ENCODE measurements around the gene RELL2. TPM values are rescaled to one million over a fixed set of nuclear protein-coding genes. Genes with fewer than 3 reads are reported as not detected.
A peak's percentile ranks its signal among the peaks of the same experiment; 100 is the strongest.

RELL2 gene
- total RNA-seq, 1 experiment from 2014 or later = 2.8 TPM

DNA sequence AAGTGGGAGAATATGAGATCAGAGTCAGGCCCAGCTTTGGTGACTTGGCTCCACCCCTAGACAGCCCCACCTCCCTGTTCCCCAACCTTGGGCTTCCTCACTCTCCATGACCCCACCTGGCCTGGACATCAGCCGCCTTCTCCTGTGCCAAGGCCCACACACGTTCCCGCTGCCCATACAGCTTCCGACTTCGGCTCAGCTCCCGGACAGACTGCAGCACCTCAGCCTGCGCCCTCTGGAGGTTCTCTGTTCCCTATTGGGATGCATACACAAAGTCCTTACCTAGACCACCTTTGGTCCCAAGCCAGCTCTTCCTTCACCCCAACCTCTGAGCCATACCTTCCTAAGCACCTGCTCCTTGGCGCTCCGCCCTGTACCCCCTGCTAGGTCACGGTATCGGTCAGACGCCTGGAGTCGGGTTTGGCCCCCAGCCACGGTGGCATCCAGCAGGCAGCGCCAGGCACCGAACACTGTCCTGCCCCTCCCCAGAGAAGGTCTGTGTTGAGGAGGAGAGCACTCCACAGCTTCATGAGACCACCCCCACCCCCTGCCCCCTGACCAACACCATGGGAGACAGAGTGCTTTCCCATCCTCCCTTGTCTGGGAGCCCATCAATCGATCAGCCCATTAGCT lies 12.4 kb downstream of the RELL2 start:
- no peak for DNase-seq (ENCODE audit: low read depth)

DNA sequence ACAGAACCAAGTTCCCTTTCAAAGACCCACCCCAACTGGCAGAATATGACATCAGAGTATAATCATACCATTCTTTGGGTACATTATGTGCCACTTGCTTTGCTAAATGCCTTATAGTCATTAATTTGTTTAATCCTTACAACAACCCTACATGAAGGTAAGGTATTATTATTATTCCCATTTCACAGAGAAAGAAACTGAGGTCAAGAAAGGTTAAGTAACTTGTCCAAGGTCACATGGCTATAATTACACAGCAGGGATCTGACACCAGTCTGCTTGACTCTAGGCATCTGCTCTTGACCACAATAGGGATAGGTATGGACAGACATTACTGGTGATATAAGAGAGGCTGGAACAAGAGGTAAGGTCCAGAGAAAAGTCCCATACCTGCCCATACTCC lies 13.2 kb downstream of the RELL2 start:
- no peak for DNase-seq (ENCODE audit: low read depth)

DNA sequence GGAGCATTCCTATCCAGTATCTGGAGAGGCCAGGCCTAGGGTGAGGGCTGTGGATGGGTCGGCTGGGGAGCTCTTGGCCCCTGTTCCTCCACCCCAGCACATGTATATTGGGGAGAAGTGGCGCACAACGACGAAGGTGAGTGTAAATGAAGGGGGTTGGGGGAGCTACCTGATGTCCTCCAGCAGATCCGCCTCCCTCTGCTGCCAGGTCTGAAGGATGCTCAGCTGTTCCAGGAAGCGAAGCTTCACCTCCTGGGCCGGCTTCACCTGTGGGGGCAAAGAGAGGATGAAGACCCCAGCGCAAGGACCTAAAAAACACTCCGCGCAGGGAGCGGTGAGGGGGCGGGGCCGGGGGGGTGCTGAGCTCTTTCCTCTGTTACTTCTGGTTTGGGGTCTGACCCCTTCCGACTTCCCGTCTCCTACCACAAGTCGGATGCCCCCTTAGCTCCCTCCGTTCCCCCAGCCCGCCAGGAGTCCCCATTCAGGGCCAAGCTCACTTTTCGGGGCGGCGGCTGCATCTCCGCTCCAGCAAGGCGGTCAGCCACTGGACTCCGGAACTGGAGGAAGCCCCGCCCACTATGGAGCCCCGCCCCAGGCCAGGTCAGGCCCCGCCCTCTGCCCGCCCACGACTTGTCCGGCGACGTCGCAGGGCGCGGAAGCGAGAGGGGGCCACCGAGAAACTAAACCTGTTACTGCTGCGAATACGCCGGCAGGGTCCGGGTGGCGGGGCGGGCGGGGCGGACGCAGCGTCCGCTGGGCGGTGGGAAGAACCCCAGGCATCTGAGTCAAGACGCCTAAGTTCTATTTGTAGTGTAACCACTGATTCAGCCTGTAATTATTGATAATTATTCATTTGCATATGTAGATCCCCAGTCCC lies 14.3 kb downstream of the RELL2 start, which contains the start of gene FCHSD1:
Gene FCHSD1 (minus strand): TSS at position 568 of the 877 bp plus-strand sequence. CDS start 50 bp downstream, at position 518.
- DNase-seq (ENCODE audit: low read depth) = peak; percentile 74

DNA sequence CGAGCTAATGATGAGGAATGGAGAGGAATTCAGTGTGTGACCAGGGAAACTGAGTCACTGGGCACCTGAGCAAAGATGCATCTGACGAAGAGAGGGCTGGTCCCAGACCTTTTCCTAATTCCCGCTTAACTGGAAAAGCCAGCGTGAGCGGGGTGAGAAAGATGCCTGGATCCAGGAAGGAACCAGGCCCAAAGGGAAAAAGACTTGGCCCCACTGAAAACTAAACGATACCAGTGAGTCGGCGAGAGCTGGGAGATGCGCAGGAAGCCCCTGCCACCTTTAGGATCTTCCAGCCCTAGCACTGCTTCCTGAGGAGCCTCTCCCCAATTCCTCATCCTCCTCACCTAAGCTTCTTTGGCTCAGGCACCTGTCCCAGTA lies 14.9 kb downstream of the RELL2 start:
- no peak for DNase-seq (ENCODE audit: low read depth)

DNA sequence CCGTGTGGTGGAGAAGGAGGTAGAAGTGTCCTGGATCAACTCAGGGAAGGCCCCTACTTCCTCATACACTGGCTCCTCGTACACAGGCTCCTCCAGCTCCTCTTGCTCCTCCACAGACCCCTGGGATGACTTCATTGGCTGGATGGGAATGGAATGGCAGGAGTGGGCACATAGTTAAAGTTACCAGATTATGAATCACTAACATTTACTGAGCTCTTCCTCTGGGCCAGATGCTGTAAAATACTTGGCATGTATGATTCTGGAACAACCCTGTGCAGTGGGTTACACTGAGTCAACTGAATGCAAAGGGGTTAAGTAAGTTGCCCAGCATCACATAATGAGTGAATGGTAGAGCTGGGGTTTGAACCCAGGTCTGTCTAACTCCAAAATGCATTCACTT lies 17.5 kb downstream of the RELL2 start:
- peak; percentile 45 for DNase-seq (ENCODE audit: low read depth)

DNA sequence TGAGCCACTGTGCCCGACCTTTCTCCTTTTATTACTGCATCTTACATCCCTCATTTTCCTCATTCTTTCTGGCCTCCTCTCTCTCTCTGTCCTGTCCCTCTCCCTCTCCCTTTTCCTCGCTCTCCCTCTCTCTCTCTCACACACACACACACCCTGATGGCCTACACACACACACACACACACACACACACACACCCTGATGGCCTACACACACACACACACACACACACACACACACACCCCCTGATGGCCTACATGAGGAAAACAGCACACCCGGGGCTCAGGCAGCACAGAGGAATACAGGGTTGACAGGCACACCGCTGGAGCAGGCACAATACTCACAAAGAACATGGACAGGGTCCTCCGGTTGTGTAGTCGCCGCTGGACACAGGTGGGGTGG lies 18.2 kb downstream of the RELL2 start:
- DNase-seq (ENCODE audit: low read depth) = no peak

DNA sequence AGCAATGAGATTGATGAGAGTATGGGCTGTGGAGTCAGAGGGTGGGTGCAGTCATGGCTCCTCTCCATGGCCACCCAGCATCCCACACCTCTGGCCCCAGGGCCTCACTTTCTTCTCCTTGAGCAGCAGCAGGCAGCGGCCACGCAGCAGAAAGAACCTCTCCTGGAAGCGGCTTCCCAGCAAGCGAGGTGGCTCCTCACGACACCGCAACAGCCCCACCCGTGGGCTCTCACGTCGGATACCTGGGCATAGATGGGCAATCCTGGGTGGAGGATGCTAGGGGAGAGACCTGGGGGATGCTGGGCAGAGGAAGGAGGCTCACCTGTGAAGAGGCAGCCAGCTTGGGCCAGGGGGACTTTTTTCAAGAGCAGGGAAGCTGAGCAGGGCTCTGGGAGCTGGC lies 19.6 kb downstream of the RELL2 start:
- no peak for DNase-seq (ENCODE audit: low read depth)

DNA sequence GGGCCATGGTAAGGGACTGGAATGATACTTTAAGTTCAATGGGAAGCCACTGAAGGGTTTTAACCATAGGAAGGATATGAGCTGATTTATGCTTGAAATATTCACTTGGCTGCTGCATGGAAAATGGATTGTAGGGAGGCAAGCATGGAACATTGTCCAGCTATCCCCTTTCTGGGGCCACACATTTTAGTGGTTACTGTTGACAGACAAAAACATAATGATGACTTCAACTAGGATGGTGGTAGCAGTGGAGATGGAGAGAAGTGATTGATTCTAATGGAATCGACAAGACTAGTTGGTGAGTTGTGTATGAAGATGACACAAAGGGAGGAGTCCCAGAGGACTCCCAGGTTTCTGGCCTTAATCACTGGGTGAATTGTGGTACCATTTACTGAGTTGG lies 20.6 kb downstream of the RELL2 start:
- DNase-seq (ENCODE audit: low read depth) = no peak

DNA sequence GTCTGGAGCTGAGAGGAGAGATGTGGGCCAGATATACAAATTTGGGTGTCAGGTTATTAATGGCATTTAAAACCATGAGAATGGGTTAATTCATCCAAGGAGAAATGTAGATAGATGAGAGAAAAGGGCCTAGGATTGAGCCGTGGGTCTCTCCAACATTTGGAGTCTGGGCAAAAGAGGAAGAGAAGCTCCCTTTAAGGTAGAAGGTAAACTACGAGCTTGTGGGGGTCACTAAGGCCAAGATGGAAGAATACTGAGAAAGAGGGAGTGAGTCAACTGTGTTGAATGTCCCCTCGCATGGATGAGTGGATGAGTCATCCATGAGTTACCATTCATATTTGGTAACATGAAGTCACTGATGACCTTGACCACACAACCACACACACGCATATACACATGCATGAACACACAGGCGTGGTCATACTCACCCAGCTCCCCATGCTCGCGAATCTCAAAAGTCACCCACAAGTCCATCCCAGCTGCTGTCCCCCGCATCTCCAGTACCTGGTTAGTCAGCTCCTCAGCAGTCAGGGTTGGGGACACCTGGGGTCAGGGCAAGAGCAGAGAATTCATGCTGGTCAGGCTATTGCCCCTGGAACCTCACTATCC lies 21.2 kb downstream of the RELL2 start:
- peak; percentile 93 for DNase-seq (ENCODE audit: low read depth)

DNA sequence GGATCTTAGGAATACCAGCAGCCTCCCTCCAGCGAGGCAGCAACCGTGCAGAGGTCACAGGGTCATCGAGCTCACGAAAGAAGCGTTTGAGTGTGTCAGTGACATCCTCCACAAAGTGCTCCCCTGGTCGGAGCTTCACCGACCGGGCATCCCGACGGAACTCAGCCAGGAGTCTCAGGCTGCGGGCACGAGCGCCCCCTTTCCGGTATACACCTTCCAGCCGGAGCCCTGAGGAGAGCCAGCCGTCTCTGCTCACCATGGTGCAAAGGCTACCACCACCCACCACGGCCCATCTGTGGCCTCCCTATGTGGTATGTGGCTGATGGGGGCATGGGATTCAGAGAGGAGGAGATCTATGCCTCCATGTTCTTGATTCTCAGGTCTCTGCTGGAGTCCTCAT lies 25.2 kb downstream of the RELL2 start:
- DNase-seq (ENCODE audit: low read depth) = no peak

DNA sequence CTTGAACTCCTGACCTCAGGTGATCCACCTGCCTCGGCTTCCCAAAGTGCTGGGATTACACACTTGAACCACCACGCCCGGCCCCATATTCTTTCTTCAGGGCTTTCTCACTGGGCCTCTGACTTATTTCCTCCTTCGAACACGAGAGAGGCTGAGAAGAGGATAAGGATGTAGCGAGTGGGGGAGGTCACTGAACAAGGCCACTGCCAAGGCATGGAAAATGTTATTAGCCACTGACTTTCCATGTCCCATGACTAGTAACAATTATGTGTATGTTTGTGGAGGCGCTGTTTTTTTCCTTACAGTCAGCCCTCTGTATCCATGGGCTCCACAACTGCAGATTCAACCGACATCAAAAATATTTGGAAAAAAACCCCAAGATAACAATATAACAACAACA lies 26.7 kb downstream of the RELL2 start:
- DNase-seq (ENCODE audit: low read depth) = no peak

DNA sequence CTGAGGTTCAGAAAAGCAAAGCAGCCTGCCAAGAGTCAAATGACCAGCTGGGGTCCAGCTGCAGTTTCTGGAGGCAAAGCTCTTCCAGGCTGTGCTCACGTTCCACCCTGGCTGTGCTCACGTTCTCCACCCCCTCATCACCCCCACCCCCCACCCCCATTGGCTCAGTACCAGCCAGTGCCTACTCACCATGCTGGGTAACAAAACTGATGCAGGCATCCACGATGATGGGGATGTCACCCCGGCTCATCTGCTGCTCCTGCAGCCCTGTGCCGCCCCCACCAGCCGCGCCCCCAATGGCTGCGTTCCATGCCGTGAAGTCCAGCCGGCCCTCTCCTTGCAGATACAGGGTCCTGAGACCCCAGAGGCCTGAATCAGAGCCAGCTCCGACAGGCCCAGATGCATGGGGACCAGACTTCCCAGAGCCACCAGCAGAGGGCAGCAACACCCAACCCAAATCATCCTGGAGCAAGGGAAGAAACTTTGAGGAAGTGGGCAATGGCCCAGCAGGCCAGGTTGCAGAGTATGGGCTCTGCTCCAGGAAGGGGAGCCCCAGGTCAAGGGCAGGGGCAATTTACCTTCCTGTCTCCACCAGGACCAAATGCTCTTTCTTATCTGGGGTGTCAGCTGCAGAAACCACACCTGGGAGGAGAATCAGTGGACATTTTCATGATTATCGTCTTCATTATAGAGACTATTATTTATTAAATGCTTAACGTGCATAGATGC lies 28.1 kb downstream of the RELL2 start:
- DNase-seq (ENCODE audit: low read depth) = peak; percentile 54

DNA sequence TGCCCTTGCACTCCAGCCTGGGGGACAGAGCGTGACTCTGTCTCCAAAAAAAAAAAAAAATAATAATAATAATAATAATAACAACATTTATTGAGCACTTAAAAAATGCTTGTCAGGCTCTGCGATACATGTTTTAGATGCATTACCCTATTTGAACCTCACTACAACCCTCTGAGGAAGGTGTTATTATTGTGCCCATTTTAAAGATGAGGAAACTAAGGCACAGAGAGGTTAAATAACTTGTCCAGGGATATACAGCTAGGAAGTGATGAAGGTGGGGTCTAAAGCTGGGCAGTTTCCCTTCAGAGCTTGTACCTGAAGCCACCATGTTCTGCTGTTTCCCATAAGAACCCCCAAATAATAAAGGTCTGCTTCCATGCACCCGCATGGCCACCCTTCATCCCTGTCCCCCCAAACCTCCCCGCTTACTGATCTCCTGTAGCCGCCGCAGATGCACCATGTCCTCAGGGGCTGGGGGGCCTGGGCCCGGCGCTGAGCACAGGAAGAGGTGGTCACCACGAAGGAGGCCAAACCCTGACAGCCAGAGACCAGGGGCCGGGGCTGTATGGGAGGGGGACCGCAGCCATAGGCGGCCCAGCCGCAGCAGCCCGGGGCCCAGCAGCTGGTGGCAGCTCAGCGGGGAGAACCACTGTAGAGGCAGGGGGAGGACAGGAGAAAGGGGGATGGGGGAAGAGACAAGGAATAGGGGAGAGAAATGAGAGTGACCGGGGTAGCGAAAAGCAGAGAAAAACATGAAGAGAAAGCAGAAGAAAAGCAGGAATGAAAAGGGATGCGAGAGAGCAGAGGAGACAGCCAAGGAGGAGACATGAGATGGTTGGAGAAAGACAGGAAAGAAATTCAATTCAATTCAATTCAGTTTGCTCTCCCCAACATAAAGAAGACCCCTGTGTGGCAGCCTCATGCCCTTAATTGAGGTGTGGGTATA lies 29.5 kb downstream of the RELL2 start:
- no peak for DNase-seq (ENCODE audit: low read depth)

DNA sequence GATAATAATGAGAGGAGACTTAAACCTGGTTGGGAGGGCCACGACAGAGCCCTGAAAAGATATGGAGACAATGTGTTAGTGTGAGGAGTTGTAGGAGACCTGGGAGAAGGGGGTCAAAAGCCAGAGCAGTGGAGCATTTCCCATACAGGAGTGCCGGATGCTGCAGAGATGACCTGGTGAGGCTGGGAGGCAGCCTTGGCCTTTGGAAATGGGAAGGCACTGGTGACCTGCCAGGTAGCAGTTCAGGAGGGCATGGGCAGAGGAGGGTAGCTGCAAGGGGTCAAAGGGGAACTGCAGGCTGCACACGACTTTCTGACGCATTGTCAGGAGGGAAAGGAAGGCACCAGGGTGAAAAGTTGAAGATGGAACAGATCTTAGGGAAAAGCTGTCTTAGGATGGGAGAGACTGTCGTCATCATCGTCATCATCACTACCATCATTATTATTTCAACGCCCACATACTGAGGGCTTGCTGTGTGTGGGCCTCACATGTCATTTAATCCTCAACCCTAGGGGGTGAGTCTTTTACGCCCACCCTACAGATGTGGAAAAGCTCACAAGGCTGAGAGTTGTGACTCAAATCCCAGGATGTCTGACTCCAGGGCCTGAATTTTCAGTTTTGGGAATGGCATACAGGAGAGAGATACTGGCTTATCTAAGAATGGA lies 31.9 kb downstream of the RELL2 start:
- DNase-seq (ENCODE audit: low read depth) = no peak

DNA sequence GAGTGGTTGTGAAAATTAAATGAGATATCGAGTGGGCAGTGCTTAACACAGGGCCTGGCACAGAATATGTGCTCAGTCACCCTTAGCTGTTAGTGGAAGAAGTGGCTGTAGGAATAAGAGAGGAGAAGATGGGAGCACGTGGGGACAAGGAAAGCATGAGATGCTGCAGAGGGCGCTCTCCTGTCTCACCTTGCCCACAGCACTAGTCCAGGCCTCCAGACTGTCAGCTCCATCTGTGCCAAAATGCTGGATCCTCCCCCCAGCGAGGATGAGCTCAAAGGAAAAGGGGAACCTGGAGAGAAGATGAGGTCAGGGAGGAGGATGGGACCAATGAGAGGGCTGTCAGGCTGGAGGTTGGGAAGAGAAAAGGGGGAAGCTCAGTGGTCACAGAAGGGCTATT lies 32.7 kb downstream of the RELL2 start:
- no peak for DNase-seq (ENCODE audit: low read depth)

DNA sequence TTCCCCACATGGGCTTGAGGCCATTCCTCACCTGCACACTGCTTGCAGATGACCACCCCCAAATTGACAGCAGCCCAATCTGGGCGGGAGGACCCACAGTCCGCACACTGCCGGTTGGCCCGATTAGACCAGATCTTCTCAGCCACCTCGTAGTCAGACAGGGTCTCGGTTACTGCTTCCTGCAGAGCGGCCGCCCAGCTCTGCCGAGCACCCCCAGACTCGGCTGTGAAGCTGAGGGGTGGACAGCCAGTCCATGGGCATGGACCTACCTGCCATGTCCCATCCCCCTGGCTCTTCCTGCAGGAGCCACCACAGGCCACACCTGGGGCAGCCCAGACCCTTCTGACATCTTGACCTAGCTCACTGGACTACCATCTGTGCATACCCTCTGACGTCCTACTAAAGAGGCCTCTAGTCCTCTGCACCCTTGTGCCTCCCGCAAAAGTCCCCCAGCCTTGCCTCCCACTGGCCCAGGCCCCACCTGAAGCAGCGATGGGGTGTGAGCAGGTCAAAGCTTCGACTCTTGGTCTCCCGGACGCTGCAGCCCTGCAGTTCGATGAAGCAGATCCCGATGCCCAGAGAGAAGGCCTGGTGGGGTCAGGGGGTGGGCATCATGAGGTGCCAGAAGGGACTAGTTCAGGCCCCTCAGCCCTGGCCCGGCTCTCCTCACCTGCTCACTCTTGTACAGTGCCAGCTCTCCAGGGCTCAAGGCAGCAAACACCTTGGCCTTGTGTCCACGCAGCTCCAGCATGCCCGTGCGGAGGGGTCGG lies 35.5 kb downstream of the RELL2 start:
- no peak for DNase-seq (ENCODE audit: low read depth)

DNA sequence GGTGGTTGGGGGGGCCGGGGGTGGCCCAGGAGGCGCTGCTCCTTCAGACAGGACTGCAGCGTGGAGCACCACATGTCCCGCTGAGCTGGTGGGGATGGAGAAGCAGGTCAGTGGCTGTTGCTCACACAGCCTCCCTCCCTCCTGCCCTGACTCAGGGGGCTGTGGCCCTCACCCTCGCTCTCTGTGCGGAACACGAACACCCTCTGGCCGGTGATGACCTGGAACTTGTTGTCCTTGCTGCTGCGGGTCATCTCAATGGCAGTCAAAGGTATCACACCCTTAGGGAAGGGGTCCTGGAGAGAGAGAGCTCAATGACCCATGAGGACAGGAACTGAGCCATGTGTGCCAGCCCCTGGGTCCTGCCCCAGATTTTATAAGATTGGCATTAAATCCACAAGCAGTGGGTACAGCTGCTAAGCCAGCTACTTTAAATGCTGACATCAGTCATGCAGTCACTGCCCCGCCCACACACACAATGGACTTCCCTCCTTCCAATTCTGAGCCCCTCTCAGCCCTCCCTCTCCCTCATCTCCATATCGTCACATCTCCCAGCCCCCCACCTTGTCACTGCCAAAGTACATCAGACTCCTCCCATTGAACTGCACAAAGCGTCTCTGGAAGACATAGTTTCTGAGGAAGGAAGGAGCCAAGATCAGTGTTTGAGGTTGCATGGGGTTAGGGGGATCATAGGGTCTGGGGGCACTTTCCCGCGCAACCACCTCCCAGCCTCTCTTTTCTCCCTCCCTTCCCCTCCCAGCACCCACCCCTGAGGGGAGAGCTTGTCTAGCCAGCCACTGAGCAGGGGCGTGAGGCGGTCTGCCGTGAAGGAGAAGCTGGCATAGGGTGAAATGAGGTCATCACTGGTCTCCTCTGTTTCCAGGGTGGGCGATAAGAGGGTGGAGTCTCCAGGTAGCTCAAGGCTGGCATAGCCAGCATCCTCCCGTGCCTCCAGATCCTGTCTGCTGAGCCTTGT lies 36.3 kb downstream of the RELL2 start:
- DNase-seq (ENCODE audit: low read depth) = no peak

DNA sequence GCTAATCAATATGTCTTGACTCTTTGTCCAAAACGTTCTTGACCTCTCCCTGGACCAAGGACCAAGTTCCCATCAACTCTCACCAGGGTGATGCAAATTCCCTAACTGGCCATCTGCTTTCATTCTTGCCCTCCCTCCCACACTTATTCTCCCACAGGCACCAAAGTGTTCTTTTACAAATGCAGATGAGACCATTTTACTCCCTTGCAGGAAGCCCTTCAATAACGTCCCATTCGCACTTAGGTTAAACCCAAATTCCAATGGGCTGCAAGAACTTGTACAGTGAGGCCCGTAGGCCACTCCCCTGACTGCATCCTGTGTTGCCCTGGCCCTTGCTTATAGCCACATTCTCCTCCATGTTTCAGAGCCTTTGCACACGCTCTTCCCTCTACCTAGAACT lies 38.0 kb downstream of the RELL2 start:
- no peak for DNase-seq (ENCODE audit: low read depth)

DNA sequence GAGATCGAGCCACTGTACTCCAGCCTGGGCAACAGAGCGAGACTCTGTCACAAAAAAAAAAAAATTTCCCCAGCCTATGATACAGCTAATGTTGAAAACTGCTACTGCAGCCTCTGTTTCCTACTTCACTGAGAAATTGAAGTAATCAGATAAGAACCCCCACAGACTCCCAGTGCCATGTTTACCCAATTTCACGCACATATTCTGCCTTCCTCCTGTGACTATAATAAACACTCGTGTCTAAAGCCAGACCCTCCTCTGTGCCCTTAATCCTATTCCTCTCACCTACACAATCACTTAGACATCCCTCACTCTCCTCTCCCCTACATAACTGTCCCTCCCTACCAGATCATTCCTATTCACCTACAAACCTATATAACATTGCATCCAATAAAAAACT lies 38.9 kb downstream of the RELL2 start:
- DNase-seq (ENCODE audit: low read depth) = no peak

Data from RPMI7951 (cell line).